ENCODE measurements around the gene SRXN1.

The SRXN1 gene

DNA sequence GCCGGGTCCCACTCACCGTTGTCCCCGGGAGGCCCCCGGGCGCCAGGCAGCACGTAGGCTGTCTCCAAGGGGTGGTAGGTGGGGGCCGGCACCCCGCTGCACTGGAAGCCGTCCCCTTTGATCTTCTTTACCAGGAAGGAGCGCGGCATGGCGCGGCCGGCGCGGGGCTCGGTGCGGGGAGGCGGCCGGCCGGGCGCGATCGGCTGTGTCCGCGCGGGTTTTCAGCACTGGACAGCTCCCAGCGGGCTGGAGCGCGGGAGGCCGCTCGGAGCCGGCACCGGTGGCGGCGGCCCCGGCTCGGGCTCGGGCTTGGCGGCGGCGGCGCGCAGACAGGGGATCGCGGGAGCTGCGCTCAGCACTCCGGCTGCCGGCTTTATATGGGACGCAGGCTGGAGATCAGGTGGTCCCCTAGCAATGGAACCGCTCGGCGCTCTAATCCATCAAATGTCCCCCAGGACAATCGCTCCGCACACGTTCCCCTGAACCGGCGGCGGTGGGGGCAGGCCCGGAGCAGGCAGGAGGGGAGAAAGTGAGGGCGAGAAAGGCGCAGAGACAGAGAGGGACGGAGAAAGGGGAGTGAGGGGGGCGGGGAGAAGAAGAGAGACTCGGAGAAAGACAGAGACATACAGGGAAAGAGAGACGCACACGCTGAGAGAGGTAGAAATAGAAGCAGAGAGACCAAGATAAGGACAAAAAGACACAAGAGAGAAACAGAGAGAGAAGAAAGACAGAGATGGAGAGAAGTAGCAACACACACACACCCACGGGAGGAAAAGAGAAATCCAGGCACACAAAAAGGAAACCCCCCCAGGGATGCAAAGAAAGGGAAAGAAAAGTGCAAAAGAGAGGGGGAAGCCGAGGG, 22.7 kb upstream of the SRXN1 start, which contains the start of gene SCRT2:
TSS of gene SCRT2 (minus strand) at position 350 of the 862 bp plus-strand sequence. CDS start at position 149, 201 bp downstream.
- DNase-seq (ENCODE audit: low read depth in 2 of 2) = peak in 1 of 2 donors; percentile 49

- no peak for DNase-seq (ENCODE audit: low read depth in 2 of 2)
Observed at GRCh38 chr20:675033-675452, 22.0 kb upstream of the SRXN1 start.

- no peak for DNase-seq (ENCODE audit: low read depth in 2 of 2)
Observed at GRCh38 chr20:673603-674001, 20.6 kb upstream of the SRXN1 start.

DNA sequence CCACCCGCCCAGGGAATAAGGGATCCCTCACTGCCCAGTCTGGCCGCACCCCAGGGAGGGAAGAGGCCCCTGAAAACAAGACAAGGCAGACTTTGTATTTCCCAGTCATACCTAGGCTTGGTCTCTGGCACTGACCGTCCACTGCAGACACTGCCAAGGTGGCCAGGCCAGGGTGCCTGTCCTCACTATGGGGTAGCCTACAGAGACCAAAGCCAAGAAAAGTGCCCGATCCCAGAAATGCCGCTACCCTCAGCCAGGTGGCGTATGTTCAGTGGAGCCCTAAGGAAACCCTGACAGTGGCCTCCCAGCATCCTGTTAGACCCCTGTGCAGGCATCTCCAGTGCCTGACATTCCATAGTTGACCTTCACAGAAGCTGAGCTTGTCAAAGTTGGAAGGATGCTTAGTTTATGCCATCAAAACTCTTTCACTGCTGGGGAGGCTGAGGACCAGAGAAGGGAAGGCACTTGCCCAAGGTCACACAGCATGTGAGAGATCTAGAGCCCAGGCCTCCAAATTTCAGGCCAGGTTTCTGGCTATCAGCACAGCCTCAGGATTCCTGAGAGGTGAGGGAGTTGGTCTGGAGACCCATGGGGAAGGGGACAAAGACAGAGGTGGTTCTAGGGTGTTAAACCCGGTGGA, 20.1 kb upstream of the SRXN1 start:
- no peak for DNase-seq (ENCODE audit: low read depth in 2 of 2)

DNA sequence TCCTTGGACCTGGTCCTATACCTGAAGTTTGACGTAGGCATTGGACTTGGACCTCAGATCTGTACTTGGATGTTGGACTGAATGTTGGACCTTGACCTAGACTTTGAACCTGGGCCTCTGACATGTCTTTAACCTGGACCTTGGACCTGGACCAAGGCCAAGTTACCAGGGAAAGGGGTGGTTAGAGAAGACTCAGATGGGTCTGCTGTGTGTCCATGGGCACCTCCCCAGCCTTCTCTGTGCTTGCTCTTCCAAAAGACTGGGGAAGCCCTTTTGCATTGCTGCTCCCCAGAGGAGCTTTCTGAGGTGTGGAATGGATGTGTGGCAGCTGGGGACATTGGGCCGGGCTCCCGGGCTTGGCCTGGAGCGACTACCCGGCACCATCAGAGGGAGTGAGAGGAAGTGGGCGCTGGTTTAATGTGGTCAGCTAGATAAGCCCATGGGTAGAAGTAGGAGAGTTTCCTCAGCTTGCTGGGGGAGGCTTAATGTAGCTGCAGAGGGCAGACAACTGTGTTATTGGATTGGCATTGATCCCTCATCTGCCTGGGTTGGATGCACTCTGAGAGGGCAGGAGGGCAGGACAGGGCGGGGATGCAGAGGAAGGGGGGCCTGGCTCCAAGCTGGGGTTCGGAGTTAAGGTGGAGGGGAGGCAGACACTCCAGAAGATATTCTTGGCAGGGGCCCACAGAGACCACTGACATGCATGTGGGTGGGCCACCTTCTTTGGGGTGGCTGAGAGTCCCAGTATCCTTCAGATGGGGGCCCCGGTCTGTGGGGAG, 18.4 kb upstream of the SRXN1 start:
- no peak for DNase-seq (ENCODE audit: low read depth in 2 of 2)

DNA sequence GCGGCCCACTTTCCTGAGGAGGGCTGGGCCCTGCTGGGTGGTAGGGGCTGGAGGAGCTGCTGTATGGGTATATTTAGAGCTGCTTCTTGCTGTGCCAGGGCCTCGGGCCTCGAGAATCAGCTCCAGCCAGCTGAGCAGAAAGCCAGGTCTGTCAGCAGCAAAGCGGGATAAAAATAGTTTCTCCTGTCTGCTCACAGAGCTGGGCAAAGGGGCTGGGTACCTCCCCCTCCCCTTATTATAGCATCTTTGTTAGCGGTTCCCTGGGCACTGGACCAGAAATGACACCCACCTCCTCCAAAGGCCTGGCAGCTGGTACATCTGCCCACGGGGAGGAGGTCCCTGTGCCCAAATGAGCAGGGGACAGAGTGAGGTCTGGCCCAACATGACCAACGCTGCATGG, 16.6 kb upstream of the SRXN1 start:
- DNase-seq (ENCODE audit: low read depth in 2 of 2) = no peak

GRCh38 chr20:668638-669037, 15.6 kb upstream of the SRXN1 start:
- no peak for DNase-seq (ENCODE audit: low read depth in 2 of 2)

DNA sequence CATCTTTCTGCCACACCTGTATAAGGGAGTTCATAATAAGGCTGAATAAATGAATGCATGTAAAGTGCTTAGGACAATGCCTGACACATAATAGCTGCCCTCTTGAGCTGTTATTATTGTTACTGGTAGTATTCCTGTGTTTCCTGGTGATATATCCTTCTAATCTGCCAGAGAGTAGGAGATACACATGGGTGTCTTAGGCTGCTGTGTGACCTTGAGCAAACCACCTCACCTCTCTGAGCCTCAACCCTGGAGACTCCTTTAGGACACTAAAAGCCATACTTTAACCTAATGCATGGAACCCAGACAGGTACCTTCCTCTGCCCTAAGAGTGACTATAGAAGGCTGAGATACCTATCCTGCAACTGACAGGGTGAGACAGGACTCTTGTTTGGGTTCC, 15.1 kb upstream of the SRXN1 start:
- no peak for DNase-seq (ENCODE audit: low read depth in 2 of 2)

GRCh38 chr20:667351-668034, 14.5 kb upstream of the SRXN1 start:
- DNase-seq (ENCODE audit: low read depth in 2 of 2) = peak in 1 of 2 donors; percentile 43

DNA sequence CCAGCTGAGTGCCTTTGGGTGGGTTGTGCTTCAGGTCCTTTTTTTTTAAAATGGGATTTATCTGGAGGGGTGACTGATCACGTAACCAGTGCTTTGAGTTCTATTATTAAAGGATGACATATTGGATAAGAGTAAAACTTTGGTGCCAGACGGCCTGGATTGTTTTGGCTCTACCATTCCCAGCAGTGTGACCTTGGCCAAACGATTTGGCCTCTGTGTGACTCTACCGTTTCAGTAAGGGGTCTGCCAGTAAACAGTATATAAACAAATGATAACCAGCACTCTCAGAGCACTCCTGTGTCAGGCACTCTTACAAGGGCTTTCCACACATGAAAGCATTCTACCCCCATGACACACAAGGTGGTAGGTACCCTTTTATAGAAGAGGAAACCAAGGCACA, 13.9 kb upstream of the SRXN1 start:
- no peak for DNase-seq (ENCODE audit: low read depth in 2 of 2)

- no peak for DNase-seq (ENCODE audit: low read depth in 2 of 2)
Observed at GRCh38 chr20:665276-665675, 12.3 kb upstream of the SRXN1 start.

- DNase-seq (ENCODE audit: low read depth in 2 of 2) = no peak
Observed at GRCh38 chr20:664576-664975, 11.6 kb upstream of the SRXN1 start.

DNA sequence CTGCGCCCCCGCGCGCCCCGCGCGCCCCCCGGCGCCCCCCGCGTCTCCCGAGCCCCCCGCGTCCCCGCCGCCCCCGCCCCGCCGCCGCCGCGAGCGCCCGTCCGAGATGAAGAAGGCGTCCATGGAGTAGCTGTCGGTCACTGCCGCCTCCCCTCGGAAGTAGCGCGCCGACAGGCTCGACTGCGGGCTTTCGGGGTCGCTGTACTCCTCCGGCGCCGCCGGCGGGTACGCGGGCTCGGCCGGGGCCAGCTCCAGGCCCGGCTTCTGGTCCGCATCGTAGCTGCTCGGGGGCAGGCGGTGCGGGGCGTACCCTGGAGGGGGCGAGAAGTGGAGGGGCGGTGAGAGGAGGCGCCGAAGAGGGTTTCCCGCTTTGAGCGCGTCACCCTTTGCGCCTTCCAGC, 11.2 kb upstream of the SRXN1 start:
- no peak for DNase-seq (ENCODE audit: low read depth in 2 of 2)

DNA sequence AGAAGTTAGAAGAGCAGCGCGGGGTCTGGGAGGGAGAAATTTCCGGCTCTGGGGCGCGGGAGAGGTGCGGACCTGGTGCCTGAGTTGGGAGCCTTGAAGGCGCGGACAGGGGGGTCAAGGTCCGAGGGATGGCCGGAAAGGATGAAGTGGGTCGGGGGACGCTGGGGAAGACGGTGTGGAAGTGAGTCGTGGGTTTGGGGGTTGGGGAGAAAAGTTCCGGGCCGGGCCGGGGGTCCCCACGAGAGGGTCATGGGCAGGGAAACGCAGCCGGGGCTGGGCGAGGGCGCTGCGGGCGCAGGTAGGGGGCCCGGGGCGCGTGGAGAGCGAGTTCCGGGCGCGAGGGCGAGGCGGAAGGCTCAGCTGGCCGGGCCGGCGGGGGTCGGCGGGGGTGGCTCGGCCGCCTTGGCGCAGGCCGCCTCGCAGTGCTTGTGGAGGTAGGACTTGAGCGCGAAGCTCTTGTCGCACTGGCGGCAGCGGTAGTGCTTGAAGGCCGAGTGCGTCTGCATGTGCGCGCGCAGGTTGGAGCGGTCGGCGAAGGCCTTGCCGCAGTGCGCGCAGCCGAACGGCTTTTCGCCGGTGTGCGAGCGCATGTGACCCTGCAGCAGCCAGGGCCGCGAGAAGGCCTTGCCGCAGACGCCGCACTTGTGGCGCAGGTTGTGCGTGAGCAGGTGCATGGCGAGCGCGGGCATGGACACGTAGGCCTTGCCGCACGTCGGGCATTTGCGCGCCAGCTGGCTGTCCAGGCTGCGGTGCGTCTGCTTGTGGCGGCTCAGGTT, 10.5 kb upstream of the SRXN1 start:
- DNase-seq (ENCODE audit: low read depth in 2 of 2) = no peak

DNA sequence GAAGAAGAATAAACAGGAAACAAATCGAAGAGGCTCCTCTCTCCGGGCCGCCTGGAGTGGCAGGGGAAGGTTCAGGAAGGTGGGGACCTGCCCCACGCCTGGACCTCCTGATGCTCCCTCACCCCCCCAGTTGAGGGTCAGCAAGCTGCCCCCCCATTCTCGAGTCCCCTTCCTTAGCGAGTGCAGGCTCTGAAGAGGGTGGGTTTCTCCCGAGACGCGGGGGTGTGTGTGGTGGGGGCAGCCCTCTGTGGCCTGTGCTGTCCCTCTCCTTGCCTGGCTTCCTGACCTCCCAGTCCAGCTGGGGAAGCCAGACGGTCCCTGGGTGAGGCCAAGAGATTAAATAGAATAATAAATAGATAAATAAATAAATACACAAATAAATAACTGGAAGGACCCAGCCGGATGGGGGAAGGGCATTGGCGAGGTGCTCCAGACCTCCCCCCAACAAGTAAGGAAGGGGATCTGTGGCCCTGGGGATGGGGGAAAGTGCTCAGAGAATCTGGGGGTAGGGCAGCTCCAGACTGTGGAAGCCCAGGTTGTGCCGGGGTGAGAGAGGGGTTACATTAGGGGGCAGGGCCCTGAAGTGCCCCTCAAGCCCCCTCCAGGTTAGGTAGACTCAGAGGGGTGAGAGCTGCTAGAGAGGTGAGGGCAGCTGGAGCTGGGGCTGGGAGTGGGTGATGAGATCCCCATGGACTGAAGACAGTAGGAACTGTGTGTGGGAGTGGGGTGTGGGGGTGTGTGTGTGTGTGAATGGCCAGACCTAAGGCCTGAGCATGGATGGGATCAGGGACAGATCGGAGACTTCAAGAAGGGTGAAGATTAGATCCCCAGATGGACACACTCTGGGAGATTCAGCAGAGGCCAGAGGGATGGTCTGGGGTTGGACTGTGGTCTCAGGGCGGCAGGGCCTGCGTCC, 9.5 kb upstream of the SRXN1 start:
- DNase-seq (ENCODE audit: low read depth in 2 of 2) = no peak

- no peak for DNase-seq (ENCODE audit: low read depth in 2 of 2)
Observed at GRCh38 chr20:661474-662270, 8.7 kb upstream of the SRXN1 start.

- DNase-seq (ENCODE audit: low read depth in 2 of 2) = no peak
Observed at GRCh38 chr20:658731-659291, 5.8 kb upstream of the SRXN1 start.

GRCh38 chr20:658202-658601, 5.2 kb upstream of the SRXN1 start:
- no peak for DNase-seq (ENCODE audit: low read depth in 2 of 2)
